HG03159 (cell line): ENCODE results near the gene PNMT.
A peak's percentile ranks its signal among the peaks of the same experiment; 100 is the strongest.
"Not testable (repeated sequence)": the region's sequence is repeated elsewhere in the genome, so short reads cannot be mapped to it uniquely, and the experiment has no call there.

ENCODE experiments used
- ATAC-seq: cut with Tn5 transposase; IDR thresholded peaks from one replicate; pipeline ENCODE4 v1.9.1; 2021; ENCODE audit warnings: mild to moderate bottlenecking, moderate library complexity; ENCODE audit not compliant: unreplicated experiment

Gene PNMT

DNA sequence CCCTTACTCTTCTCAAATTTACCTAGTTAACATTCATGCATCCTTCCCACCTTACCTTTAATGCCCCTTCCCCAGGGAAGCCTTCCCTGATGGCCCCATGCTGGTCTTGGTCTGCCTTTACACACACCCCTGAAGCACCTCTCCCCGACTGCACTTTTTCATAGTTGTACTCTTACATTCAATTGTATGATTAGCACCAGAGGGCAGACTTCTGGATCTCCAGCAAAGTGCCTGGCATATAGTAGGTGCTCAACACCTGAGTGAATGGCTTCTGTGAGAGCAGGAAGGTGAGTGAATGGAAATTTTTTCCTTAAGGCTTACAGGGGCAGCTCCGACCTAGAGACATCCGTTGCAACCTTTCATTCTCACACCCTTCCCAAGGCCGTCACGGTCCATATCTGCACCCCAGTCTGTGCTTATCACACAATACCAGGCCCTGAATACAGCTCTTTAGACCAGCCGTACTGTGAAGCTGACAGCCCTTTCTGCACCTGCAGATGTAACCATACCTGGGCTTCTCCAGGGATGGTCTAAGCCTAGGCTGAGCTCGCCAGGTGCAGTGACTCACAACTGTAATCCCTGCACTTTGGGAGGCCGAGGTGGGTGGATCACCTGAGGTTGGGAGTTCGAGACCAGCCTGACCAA is 15.2 kb downstream of the PNMT start:
- ATAC-seq: no peak

DNA sequence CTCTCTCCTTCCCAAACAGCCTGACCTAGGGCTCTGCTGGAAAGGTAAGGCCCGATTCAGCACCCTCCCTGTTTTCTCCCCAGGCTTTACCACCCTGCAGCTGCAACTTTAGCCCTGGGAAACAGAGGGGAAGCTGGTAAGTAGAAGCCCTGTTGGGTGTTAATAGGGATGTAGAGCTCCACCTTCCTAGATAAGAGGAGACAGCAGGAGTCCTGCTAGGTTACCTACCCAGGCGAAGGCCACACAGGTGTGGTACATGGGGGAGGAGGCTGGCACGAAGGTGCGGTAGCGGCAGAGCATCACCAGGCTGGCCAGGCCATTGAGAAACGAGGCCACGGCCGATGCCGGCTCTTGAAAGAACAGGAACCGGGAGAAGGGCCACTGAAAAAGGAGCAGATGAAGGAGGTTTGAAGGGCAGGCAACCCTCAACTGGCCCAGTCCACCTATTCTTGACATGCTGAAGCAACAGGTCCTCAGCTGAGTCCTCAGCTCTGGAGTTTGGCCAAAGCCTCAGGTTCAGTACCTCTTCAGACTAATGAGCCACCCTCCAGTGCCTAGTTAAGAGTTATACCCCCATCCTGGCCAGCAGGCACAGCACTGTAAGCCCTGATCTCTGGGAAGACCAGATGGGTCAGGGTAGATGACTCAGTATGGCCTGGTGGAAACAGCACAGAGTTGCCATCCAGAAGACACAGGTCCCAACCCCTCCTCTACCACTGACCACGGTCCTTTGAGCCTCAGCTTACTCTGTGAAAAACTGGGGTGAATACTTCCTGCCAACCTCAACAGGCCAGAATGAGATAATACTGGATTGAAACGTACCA is 16.3 kb downstream of the PNMT start:
- ATAC-seq: no peak

DNA sequence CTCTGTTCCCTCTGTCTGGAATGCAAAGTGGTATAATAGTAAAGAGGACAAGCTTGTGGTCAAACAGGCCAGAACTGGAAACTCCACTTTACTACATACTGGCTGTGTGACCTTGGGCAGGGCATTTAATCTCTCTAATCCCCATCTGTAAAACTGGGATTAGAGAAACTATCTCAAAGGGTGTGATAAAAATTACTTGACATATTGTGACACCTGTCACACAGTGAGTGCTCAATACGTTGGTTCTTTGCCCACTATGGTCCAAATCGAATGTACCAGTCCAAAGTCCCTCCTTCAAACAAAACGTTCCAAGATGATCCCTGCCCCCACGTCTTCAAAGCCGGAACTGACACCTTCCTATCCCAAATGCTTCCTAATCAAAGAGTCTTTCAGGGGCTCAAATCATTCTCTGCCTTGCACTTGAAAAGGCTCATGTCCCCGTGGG is 18.9 kb downstream of the PNMT start:
- no peak for ATAC-seq

DNA sequence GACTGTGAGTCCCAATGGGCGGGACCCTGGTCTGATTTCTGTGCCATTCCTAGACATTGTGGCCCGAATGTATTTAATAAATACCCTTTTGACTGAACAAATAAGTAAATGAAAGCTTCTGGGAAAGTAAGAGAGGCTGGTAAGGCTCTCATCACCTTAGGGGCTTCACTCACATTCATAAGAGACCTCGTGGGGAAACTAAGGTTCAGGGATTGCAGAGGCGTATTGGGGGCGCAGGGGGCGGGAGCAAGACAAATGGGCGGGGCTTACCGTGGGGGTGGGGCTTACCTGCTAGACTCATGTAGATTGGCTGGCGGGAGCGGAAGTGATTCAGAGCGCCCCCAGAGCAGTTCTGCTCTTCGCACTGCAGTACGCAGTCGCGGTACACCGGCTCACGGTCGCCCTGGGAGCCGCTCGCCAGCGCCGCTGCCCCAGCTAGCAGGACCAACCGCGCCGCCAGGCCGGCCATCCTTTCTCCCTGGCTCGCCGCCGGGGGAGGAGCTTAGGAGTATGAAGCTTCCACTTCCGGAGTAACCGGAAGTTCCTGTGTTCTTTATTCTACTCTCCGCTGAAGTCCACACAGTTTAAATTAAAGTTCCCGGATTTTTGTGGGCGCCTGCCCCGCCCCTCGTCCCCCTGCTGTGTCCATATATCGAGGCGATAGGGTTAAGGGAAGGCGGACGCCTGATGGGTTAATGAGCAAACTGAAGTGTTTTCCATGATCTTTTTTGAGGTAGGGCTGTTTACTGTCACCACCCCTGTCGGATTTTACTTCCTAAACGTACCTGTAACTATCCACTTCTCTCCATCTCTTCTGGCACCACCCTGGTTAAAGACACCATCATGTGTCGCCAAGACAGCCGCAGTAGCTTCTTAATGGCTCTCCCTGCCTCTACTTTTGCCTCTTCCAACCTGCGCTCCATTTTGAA is 19.6 kb downstream of the PNMT start, which contains the start of gene PGAP3:
Gene PGAP3 (minus strand): TSS at position 512 of the 929 bp plus-strand sequence. CDS start 43 bp downstream, at position 469.
- ATAC-seq: peak; percentile 87

DNA sequence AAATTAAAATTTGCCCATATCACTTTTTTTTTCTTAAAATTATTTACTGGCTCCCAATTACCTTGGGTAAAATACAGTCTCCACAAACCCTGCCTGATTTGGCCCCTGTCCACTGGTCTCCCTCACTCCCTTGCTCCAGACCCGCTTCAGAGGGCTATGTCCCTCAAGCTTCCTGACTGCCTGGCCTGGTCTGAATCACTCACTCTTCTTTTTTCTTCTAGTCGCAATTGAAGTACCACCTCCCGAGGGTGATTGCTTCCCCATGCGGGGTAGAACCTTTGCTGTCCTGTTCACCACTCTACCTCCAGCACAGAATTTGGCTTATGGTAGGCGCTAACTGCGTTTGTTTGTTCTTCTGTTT is 20.2 kb downstream of the PNMT start:
- no peak for ATAC-seq

DNA sequence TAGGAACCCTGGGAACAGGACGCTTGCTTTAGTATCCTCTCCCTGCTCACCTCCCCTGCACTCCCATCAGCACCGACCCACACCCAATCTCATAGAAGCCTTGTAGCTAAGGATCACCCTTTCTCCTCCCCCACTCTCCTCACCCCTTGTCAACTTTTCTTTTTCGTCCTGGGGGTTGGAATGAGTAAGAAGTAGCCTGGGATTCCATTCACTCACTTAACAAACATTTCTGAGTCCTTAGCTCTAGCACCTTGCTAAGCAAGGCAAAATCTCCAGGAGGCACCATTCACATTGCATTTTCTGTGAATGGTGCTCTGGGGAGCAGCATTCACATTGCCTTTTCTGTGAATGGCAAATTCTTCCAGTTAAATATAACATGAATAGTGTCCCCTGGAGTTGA is 20.7 kb downstream of the PNMT start:
- ATAC-seq: no peak

DNA sequence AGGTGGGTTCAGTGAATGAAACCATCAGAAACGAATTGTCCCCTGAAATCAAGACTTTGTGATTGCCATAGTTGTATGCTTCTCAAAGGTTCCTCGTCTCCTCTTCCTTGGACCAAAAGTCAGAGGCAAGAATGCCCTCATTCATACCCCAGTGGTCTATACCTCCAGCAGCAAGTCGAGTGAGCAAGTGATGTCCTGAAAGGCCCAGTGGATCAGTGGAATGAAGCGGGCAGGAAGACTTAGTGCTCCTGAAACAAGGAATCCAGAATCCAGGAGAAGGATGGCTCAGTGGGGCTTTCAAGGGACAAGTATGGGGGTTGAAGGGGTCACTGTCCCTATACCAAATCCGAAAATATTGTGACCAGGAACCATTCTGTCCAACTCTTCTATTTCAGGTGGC is 26.3 kb downstream of the PNMT start:
- no peak for ATAC-seq

DNA sequence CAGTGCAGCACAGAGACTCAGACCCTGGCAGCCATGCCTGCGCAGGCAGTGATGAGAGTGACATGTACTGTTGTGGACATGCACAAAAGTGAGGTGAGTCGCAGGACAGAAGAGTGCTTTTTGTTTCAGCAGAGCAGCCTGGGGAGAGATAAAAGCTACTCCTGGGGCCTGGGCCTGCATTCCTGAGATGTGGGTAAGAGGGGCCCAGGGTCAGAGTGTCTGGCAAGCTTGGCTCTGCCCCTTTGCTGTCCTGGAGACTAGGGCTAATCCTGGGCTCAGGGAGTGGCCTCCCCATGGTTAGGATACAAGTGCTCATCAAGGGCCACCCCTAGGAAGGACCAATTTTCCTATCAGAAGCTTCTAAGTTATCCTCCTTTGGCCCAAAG is 26.8 kb downstream of the PNMT start:
- no peak for ATAC-seq

DNA sequence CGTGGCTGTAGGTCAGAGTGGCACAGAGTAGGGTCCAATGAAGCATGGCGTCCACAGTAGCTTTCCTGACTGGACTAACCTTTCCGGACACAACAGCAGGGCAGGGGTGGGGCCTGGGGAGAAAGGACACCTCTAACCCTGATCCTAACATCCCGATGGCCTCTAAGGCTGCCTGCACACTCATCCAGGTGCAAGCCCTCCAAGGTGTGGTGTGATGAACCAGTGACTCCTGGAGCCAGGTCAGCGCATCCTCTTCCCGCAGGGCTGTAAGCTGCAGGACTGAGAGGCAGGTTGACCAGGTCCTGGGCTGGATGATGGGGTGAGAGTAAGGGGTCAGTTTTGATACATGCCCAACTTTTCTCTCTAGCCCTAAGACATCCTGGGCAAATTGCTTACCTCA is 28.5 kb downstream of the PNMT start:
- ATAC-seq: no peak

DNA sequence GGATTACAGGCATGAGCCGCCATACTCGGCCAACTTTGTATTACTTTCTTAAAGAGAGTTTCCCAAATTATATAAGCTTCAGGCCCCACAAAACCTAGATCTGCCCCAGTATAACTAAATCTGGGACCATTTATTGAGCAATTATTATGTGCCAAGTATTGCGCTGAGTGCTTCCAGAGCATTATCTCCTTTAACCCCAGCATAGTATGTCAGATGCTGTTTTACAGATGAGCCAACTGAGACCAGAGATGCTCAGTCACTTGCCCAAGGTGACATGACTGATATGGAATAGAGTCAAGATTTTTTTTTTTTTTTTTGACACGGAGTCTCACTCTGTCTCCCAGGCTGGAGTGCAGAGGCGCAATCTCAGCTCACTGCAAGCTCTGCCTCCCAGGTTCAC is 29.7 kb downstream of the PNMT start:
- ATAC-seq: no peak

DNA sequence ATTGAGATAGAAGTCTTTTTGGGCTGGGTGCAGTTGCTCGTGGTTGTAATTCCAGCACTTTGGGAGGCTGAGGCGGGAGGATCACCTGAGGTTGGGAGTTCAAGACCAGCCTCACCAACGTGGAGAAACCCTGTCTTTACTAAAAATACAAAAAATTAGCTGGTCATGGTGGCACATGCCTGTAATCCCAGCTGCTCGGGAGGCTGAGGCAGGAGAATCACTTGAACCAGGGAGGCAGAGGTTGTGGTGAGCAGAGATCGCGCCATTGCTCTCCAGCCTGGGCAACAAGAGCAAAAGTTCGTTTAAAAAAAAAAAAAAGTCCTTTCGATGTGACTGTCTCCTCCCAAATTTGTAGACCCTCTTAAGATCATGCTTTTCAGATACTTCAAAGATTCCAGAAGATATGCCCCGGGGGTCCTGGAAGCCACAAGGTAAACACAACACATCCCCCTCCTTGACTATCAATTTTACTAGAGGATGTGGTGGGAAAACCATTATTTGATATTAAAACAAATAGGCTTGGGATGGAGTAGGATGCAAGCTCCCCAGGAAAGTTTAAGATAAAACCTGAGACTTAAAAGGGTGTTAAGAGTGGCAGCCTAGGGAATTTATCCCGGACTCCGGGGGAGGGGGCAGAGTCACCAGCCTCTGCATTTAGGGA is 31.0 kb downstream of the PNMT start:
- not testable (repeated sequence) for ATAC-seq

DNA sequence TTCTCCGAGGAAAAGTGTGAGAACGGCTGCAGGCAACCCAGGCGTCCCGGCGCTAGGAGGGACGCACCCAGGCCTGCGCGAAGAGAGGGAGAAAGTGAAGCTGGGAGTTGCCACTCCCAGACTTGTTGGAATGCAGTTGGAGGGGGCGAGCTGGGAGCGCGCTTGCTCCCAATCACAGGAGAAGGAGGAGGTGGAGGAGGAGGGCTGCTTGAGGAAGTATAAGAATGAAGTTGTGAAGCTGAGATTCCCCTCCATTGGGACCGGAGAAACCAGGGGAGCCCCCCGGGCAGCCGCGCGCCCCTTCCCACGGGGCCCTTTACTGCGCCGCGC is 31.5 kb downstream of the PNMT start, which contains the start of gene ERBB2:
Gene ERBB2 (plus strand): TSS at position 247 of the 330 bp plus-strand sequence. CDS start 175 bp downstream, outside the sequence.
- ATAC-seq: no peak

DNA sequence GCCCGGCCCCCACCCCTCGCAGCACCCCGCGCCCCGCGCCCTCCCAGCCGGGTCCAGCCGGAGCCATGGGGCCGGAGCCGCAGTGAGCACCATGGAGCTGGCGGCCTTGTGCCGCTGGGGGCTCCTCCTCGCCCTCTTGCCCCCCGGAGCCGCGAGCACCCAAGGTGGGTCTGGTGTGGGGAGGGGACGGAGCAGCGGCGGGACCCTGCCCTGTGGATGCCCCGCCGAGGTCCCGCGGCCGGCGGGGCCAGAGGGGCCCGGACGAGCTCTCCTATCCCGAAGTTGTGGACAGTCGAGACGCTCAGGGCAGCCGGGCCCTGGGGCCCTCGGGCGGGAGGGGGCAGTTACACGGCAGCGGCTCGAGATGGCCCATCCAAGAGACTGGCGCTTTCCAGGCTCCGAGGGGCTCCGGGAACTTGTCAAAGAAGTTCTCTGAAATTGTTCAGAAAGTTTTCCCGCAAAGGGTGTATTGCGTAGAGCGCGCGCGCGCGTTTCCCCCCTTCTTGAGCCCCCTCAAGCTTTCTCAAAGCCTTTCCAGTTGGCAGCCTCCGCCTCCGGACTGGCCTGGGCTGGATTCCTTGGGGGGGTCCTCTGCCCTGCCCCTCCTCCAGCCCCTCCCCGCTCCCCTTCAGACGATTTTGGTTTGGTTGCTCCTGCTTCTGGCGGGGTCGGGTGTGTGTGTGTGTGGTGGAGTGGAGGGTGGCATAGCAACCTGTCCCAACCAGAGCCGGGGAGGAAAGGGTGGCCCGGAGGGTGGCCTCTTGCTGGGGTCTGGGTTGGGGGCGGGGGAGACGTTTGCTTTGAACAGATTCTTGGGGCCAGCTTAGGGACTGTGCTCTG is 32.1 kb downstream of the PNMT start:
- no peak for ATAC-seq

DNA sequence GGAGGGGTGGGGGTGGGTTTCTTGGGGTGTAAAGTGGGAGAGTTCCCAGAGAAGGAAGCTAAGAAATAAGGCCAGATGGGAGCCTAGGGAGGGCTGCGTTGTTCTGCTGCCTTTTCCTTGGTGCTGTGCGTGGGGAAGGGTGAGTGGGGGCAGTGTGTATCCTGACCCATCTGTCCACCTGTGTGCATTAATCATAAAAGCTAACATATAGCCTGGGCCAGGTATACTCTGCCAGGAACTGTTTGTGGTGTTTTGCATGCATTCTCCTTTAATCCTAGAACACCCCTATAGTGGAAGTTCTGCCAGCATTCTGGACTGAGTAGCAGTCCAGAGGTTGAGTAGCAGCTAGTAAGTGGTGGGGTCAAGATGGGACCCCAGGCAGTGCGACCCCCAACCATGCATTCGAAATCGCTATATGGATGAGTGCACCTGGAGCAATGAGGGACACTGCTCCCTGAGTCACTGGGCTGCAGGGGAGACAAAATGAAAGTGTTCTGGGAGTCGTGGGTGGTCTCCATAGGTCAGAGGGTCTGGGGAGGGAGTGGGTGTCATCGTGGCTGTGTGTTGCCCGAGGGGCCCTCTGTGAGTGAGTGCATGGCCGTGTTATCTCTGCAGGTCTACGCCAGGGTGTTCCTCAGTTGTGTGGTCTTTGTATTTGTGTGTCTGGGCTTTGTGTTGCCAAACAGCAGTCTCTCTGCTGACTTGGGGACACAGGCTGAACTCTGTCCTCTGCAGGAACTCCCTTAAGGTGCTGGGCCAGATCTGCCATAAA is 32.9 kb downstream of the PNMT start:
- ATAC-seq: no peak

DNA sequence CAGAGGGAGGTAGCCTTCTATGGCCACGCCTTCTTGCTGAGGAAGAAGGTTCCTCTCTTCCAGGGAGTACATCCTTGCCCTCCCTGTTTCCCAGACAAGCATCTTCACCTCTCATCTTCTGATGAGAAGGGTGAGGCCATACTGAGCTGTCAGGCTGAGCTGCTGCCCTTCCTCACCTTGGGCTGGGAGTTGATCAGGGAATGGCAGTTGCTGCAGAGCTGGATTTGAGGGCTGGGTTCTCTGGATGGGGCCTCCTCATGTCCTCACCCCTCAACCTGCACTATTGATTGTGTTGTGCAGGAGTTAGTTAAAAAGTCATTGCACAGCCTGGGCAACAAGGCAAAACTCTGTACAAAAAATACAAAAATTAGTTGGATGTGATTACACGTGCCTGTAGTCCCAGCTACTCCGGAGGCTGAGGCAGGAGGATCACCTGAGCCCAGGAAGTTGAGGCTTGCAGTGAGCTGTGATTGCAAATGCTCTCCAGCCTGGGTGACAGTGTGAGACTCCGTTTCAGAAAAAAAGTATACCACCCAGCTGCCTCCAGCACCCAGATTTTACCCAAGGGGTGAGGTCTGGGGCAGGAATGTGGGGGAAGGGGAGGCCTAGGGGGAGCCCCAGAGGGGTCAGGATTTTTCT is 33.6 kb downstream of the PNMT start:
- no peak for ATAC-seq

DNA sequence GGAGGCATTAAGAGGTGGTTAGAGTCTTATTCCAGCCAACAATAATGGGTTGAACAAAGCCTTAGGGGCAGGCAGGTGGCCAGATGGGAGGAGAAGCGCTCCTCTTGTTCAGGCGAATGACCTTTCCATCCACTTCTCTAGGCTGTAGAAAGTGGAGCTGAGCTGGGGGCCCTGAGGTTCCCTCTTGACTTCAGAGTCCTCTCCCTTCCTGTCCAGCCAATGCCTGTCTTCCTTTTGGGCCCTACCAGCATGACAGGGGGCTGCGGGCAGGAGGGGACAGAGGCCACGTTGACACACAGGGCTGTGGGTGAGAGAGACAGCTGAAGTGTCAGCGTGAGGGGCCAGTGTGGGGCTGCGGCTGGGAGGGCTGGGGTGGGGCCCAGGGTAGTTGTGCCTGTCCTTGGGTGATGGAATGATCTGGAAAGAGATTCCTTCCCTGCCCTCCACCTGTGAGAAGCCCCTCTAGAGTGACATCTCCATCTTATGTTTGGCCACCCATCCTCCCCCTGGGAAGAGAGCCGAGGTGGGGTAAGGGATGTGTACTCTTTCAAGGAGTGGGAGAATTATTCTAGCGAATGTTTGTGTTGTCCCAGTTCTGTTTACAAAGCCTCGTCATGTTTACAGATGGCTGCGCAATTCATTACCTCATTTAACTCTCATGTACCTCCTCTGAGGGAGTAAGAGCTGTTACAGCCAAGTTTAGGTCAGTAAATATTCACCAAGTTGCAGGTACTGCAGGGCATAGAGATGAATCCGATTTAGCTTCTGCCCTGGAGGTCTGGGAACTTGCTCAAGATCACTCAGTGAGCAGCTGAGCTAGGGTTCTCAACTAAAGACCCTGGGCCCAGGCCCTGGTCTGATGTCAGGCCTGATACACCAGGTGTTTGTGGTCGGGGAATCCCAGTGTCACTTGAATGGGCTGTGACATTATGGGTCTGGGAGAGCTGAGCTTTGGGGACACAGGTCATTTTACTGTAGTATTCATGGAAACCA is 34.9 kb downstream of the PNMT start:
- ATAC-seq: no peak

DNA sequence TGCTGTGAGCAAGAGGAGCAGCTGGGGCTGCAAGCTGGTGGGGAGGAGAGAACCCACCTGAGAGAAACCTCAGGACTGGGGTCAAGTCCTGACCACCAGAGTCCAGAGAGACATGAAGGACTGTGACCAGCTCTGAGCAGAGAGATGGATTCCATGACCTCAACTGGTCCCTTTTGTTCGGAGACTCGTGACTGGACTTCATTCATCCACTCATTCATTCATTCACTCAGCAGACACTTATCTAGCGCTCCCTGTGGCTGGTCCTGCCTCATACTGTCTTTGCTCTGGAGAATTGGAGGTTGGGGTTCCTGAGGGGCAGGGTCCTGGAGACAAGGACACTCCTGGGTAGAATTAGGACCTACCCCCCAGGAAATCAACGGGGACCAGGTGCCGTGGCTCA is 35.7 kb downstream of the PNMT start:
- ATAC-seq: no peak
